OCI-LY1 (cell line): ENCODE measurements around the gene MEGF8.

Experiments
- H2AFZ ChIP-seq: fragments of 200-600 bp; sonication (generic), shearing (Covaris generic); 2 replicates; pipeline ENCODE4 v1.6.0; 2014; ENCODE audit warnings: antibody characterized with exemption, mild to moderate bottlenecking, low read length
- H3F3A ChIP-seq: fragments of 200-600 bp; sonication (generic), shearing (Covaris generic); 2 replicates; pipeline ENCODE4 v1.6.0; 2014; ENCODE audit warnings: mild to moderate bottlenecking, antibody characterized with exemption, low read length, moderate library complexity; ENCODE audit not compliant: insufficient read depth
- H3K27ac ChIP-seq: fragments of 200-600 bp; sonication (generic); 2 replicates; pipeline ENCODE4 v1.5.1; 2014; ENCODE audit warnings: low read length, mixed run types, mild to moderate bottlenecking, low read depth; ENCODE audit not compliant: poor library complexity, severe bottlenecking
- H3K27me3 ChIP-seq: fragments of 200-600 bp; sonication (generic); 2 replicates; pipeline ENCODE4 v1.6.0; 2014; ENCODE audit warnings: antibody characterized with exemption, mild to moderate bottlenecking, low read length, moderate library complexity; ENCODE audit not compliant: insufficient read depth
- H3K36me3 ChIP-seq: fragments of 200-600 bp; sonication (generic); 2 replicates; pipeline ENCODE4 v1.6.1; 2014; ENCODE audit warnings: mild to moderate bottlenecking, antibody characterized with exemption, low read length, moderate library complexity, mixed read lengths; ENCODE audit not compliant: insufficient read depth
- H3K4me1 ChIP-seq: fragments of 200-600 bp; sonication (generic); 2 replicates; pipeline ENCODE4 v1.5.1; 2014; ENCODE audit warnings: mild to moderate bottlenecking, low read length, moderate library complexity; ENCODE audit not compliant: insufficient read depth, severe bottlenecking
- H3K4me2 ChIP-seq: fragments of 200-600 bp; sonication (generic), shearing (Covaris generic); 2 replicates; pipeline ENCODE4 v1.6.1; 2014; ENCODE audit warnings: low read length
- H3K4me3 ChIP-seq: fragments of 200-600 bp; sonication (generic); 2 replicates; pipeline ENCODE4 v1.5.1; 2014; ENCODE audit warnings: low read length, low read depth, mild to moderate bottlenecking, mixed read lengths; ENCODE audit not compliant: poor library complexity, severe bottlenecking
- H3K79me2 ChIP-seq: fragments of 200-600 bp; shearing (Covaris generic); 2 replicates; pipeline ENCODE4 v1.6.1; 2016; ENCODE audit warnings: mixed run types, low read length, mixed read lengths; ENCODE audit not compliant: insufficient read depth
- H3K9ac ChIP-seq: fragments of 200-600 bp; sonication (generic), shearing (Covaris generic); 2 replicates; pipeline ENCODE4 v1.6.1; 2014; ENCODE audit warnings: mild to moderate bottlenecking, low read length, mixed read lengths
- H3K9me2 ChIP-seq: fragments of 200-600 bp; sonication (generic), shearing (Covaris generic); 2 replicates; pipeline ENCODE4 v1.6.1; 2014; ENCODE audit warnings: low read depth, mild to moderate bottlenecking, low read length, mixed read lengths
- H3K9me3 ChIP-seq: fragments of 200-600 bp; shearing (Covaris generic); 2 replicates; pipeline ENCODE4 v1.6.1; 2014; ENCODE audit warnings: low read length, mixed read lengths
- H4K20me1 ChIP-seq: fragments of 200-600 bp; sonication (generic), shearing (Covaris generic); 2 replicates; pipeline ENCODE4 v1.6.0; 2016; ENCODE audit warnings: mild to moderate bottlenecking, low read length; ENCODE audit not compliant: insufficient read depth
- CTCF ChIP-seq: fragments of 200-600 bp; sonication (generic), shearing (Covaris generic); IDR thresholded peaks from 2 replicates; pipeline ENCODE4 v1.5.1; 2017; ENCODE audit warnings: mild to moderate bottlenecking, antibody characterized with exemption, low read length, moderate library complexity, mixed read lengths
- EZH2 ChIP-seq: fragments of 200-600 bp; sonication (generic), shearing (Covaris generic); IDR thresholded peaks from 2 replicates; pipeline ENCODE4 v1.8.0; 2017; ENCODE audit warnings: borderline replicate concordance, mixed run types, mild to moderate bottlenecking, antibody characterized with exemption, low read length, moderate library complexity, mixed read lengths

The MEGF8 gene

DNA sequence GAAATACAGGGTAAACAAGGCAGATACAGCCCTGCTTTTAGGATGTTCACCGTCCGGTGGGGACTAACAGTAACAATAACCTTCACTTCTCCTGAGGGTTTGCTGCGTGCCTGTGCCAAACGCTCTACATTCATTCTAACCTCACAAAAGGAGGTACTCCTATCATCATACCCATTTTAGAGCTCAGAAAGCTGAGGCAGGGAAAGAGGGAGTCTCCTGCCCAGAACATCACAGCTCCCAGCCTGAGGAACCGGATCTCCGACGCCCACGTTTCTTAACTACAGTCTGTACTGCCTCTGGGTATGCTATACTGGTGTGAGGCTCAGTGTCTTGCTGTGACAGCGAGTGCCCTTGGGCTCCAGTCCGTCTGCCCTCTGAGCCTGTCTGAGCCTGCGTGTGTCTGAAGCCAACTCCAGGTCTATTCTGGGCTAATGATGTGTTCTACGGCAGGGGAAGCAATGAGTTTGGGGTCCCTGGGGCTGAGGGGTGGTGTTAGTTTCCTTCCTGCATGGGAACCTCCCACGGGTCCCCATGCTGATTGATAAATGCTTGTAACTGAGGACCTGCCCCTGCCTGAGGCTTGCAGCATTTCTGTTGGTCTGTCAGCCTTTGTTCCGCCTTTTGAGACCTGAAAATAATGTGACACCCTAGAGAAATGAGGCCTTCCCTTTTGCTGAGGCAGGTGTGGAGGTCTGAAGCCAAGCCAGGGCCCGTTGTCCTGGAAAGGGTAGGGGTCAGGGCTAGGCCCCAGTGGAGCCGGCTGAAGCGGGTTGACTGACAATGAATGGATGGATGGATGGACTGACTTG is 96.9 kb downstream of the MEGF8 start:
- H3K27me3 ChIP-seq, result no peaks in the 10 kb centered on the region
- peak overlapping the region; percentile 80 for H3K9ac ChIP-seq
- peak overlapping the region; percentile 83 for H3K27ac ChIP-seq
- no peak overlapping the region for H2AFZ ChIP-seq
- no peaks in the 10 kb centered on the region for H3F3A ChIP-seq
- peaks cover 33% of the 10 kb centered on the region for H3K4me1 ChIP-seq
- no peaks in the 10 kb centered on the region for H4K20me1 ChIP-seq
- TF ChIP-seq CTCF (no peak), EZH2 (no peak)
- no peaks in the 10 kb centered on the region for H3K9me2 ChIP-seq
- H3K79me2 ChIP-seq, result no peaks in the 10 kb centered on the region
- no peaks in the 10 kb centered on the region for H3K9me3 ChIP-seq
- peak overlapping the region; percentile 73 for H3K4me3 ChIP-seq
- H3K36me3 ChIP-seq, result peaks cover 6% of the 10 kb centered on the region; the same call in 1 of the 2 replicates
- peak overlapping the region; percentile 79 for H3K4me2 ChIP-seq

- no peaks in the 10 kb centered on the region for H3F3A ChIP-seq
- H3K9ac ChIP-seq, result peak overlapping the region; percentile 80
- H3K27ac ChIP-seq, result peak overlapping the region; percentile 83
- H3K79me2 ChIP-seq, result no peaks in the 10 kb centered on the region
- H2AFZ ChIP-seq, result no peak overlapping the region
- peak overlapping the region; percentile 73 for H3K4me3 ChIP-seq
- H4K20me1 ChIP-seq, result no peaks in the 10 kb centered on the region
- TF ChIP-seq CTCF (0 out of 2 replicates have a peak, but pooled peaks have one; percentile 7), EZH2 (no peak)
- H3K4me1 ChIP-seq, result peaks cover 33% of the 10 kb centered on the region
- H3K36me3 ChIP-seq, result peaks cover 5% of the 10 kb centered on the region; the same call in 1 of the 2 replicates
- no peaks in the 10 kb centered on the region for H3K9me3 ChIP-seq
- no peaks in the 10 kb centered on the region for H3K9me2 ChIP-seq
- H3K4me2 ChIP-seq, result peak overlapping the region; percentile 79
- H3K27me3 ChIP-seq, result no peaks in the 10 kb centered on the region
These were observed 97.5 kb downstream of the MEGF8 start for GRCh38 chr19:42422901-42423461.

DNA sequence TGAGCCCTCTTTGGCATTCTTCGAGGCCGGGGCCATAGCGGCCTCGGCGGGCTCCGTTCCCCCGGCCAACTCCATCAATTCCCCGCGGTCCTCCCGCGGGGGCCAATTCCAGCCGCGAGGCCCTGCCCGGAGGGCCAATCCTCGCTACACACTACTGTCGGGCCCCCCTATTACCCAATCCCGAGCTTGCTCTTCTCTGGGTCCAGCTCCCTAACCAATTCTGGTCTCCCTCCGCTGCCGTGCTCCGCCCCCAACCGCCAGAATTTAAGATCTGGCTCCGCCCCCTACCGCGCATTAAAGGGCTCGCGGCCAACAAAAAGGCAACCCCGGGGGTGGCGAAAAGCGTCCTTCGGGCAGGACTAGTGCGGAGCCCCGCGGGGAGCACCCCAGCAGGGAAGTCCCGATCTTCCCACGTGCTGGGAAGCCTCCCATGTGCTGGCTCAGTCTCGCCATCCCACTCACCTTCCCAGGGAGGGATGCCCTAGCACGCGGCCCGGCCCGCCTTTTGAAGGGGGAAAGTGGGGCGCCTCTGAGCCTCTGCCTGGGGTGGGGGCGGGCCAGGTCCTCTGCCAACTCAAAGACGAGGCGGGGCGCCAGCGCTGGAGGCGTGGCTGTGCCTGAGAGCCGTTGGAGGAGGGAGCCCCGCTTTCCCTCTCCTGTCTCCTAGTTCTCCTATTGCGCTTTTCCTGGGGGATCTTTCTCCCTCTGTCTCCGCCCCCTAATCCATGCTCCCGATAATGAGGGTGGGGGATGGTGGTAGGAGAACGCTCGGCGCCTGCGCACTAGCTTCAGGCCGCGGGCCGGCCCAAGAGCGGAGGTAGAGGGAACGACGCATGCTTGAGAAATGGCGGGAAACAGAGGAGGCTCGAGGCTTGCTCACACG is 98.3 kb downstream of the MEGF8 start:
- H2AFZ ChIP-seq, result no peak overlapping the region
- H3K27ac ChIP-seq, result peak overlapping the region; percentile 83
- no peaks in the 10 kb centered on the region for H3K27me3 ChIP-seq
- no peaks in the 10 kb centered on the region for H3F3A ChIP-seq
- H4K20me1 ChIP-seq, result no peaks in the 10 kb centered on the region
- H3K4me2 ChIP-seq, result peak overlapping the region; percentile 79
- H3K9me3 ChIP-seq, result no peaks in the 10 kb centered on the region
- no peak for TF ChIP-seq EZH2
- TF ChIP-seq CTCF, result no peak
- H3K4me1 ChIP-seq, result peaks cover 33% of the 10 kb centered on the region
- H3K9ac ChIP-seq, result peak overlapping the region; percentile 80
- H3K79me2 ChIP-seq, result no peaks in the 10 kb centered on the region
- H3K36me3 ChIP-seq, result no peaks in the 10 kb centered on the region; the same call in 1 of the 2 replicates
- H3K4me3 ChIP-seq, result peak overlapping the region; percentile 73
- H3K9me2 ChIP-seq, result no peaks in the 10 kb centered on the region
